Kidney (tissue), 14 donors: Measurements from ENCODE around the gene CFAP69. TPM values are rescaled to one million over a fixed set of nuclear protein-coding genes. Genes with fewer than 3 reads are reported as not detected.

ENCODE experiments used
- DNase-seq, 5 donors: peaks; one replicate each; pipeline ENCODE4 v3.0.0-alpha.2; 2013 to 2020
- FAIRE-seq: peaks from 2 replicates; lab custom pipeline; 2012; peaks lifted over from hg19 to GRCh38; lab: Jason Lieb, UNC
- H3K27ac ChIP-seq, 2 donors: one replicate each; pipeline ENCODE4 v1.7.0; 2013; ENCODE audit warnings: low read depth in 2 of 2, low read length in 2 of 2, inconsistent platforms in 1 of 2
- H3K27me3 ChIP-seq: one replicate; pipeline ENCODE4 v1.7.1; 2013; ENCODE audit warnings: low read length, inconsistent platforms; ENCODE audit not compliant: control insufficient read depth, insufficient read depth
- H3K36me3 ChIP-seq, 3 donors: one replicate each; pipeline versions ENCODE4 v1.7.0 to v1.7.1; 2013; ENCODE audit warnings: low read length in 3 of 3, control low read depth in 1 of 3, inconsistent platforms in 1 of 3; ENCODE audit not compliant: insufficient read depth in 3 of 3, control insufficient read depth in 2 of 3
- H3K4me1 ChIP-seq, 3 donors: one replicate each; pipeline versions ENCODE4 v1.7.0 to v1.7.1; 2013; ENCODE audit warnings: low read length in 3 of 3, inconsistent platforms in 1 of 3, low read depth in 1 of 3; ENCODE audit not compliant: control insufficient read depth in 2 of 3, insufficient read depth in 2 of 3
- H3K4me3 ChIP-seq, 3 donors: one replicate each; pipeline versions ENCODE4 v1.7.0 to v1.8.1; 2013; ENCODE audit warnings: low read length in 3 of 3, control low read depth in 1 of 3, inconsistent platforms in 1 of 3
- H3K9ac ChIP-seq, 3 donors: one replicate each; pipeline versions ENCODE4 v1.7.0 to v1.7.1; 2013; ENCODE audit warnings: low read length in 3 of 3, control low read depth in 1 of 3, inconsistent platforms in 1 of 3
- H3K9me3 ChIP-seq, 3 donors: one replicate each; pipeline versions ENCODE4 v1.7.0 to v1.7.1; 2013; ENCODE audit warnings: low read length in 3 of 3, control low read depth in 1 of 3, inconsistent platforms in 1 of 3; ENCODE audit not compliant: control insufficient read depth in 2 of 3, insufficient read depth in 1 of 3
- intact Hi-C: fragments of 100-400 bp; cut with DNase I; formaldehyde crosslinking; loops from one replicate; pipeline ENCODE4 v1.11.1; 2022
- polyA plus RNA-seq: library from polyadenylated mRNA; stranded (reverse); fragments of 350-450 nt; fragmentation: Illumina TruSeq; extraction: RNeasy Lipid Tissue Mini Kit (QIAGEN cat#74804); gene quantifications from one replicate; pipeline ENCODE4 v1.2.3, GENCODE V29; 2014; ENCODE audit warnings: low read depth, low replicate concordance; ENCODE audit not compliant: insufficient read depth
- total RNA-seq: library from RNA; stranded (reverse); fragmentation: NEBNext Ultra II Directional; extraction: Animal tissue kit (Norgen Biotek cat#: 25700); gene quantifications from one replicate; pipeline ENCODE4 v1.2.1, GENCODE V29; 2021
- TF ChIP-seq, protein P1 (sequence below): IDR thresholded peaks from 3 replicates; pipeline ENCODE4 v1.5.1; 2012; ENCODE audit warnings: mild to moderate bottlenecking, moderate library complexity, borderline replicate concordance; ENCODE audit not compliant: insufficient read depth; ENCODE audit errors: extremely low read depth
- donor health status: control.
- donor health status: control.
- donor health status: control.
- donor health status: control.
- donor health status: control.
- donor health status: DM: yes; HTN: yes; CAD: no.
- donor health status: Normal renal cell carcinoma (clear cell type).

CFAP69 gene
- total and polyA plus RNA-seq, 2 donors from 2014 or later: 9.2 to 13.2 TPM

DNA sequence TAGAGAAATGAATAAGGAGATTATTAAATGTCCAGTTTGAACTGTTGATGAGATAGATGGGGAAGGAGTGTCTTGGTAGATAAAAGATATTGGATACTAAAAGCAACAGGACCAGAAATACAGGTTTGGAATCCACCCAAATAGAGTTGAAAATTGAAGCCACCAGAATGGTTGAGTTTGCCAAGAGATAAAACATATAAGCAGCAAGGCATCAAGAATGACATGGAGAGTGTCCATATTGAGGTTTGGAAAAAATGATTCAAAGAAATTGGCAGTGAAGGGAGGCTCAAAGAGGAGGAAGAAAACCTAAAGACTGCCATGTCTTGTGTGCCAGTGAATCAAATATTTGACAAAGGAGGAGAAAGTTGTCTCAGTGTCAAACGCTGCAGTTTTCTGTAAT, 24.2 kb downstream of the CFAP69 start:
- no peaks in the 10 kb centered on the region for H3K9me3 ChIP-seq
- H3K4me1 ChIP-seq: peaks cover 0 to 6% (median 0%) of the 10 kb centered on the region in 3 donors
- no peaks in the 10 kb centered on the region for H3K27me3 ChIP-seq
- intact Hi-C loops: no loop called here
- DNase-seq (no peak), FAIRE-seq (no peak)
- no peak overlapping the region for H3K4me3 ChIP-seq
- H3K36me3 ChIP-seq: no peaks in the 10 kb centered on the region
- no peak overlapping the region for H3K9ac ChIP-seq
- H3K27ac ChIP-seq: no peak overlapping the region
- TF ChIP-seq, protein P1, sequence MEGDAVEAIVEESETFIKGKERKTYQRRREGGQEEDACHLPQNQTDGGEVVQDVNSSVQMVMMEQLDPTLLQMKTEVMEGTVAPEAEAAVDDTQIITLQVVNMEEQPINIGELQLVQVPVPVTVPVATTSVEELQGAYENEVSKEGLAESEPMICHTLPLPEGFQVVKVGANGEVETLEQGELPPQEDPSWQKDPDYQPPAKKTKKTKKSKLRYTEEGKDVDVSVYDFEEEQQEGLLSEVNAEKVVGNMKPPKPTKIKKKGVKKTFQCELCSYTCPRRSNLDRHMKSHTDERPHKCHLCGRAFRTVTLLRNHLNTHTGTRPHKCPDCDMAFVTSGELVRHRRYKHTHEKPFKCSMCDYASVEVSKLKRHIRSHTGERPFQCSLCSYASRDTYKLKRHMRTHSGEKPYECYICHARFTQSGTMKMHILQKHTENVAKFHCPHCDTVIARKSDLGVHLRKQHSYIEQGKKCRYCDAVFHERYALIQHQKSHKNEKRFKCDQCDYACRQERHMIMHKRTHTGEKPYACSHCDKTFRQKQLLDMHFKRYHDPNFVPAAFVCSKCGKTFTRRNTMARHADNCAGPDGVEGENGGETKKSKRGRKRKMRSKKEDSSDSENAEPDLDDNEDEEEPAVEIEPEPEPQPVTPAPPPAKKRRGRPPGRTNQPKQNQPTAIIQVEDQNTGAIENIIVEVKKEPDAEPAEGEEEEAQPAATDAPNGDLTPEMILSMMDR: no peak

DNA sequence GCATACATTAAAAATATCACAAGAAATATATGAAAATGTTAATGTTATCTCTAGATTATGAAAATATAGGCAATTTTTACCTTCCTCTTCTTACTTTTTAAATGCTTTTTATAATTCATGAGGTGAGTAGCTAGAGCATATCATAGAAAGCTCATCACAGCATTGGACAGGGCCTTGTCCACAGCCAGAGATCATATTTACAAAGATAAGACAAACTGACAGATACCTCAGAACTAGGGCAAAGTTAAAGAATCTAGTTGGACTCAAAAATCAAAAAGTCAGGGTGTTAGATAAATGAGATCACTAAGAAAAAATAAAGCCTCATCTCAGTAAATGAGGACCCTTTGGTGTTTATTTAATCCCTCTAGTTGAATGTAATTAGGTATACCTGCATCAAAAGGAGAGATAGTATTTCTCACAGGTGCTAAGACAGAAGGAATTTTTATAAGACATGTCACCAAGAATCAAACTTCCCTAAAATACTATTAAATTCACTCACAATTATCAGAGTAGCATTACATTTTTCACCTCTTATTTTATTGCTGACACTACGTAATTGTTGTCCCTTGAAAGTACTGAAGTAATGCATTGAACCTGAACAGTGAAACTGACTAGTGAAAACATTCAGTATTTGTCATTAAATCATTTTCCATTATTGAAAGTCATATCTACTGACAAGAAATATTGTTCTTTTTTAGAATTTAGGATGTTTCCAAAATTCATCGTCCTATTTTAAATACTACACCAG, 25.6 kb downstream of the CFAP69 start:
- no peak overlapping the region for H3K4me3 ChIP-seq
- no peaks in the 10 kb centered on the region for H3K9me3 ChIP-seq
- H3K4me1 ChIP-seq: peaks cover 0 to 6% (median 0%) of the 10 kb centered on the region in 3 donors
- no peaks in the 10 kb centered on the region for H3K36me3 ChIP-seq
- H3K27ac ChIP-seq: no peak overlapping the region
- no peaks in the 10 kb centered on the region for H3K27me3 ChIP-seq
- no peak for FAIRE-seq
- intact Hi-C loops: no loop called here
- H3K9ac ChIP-seq: no peak overlapping the region
- TF ChIP-seq, protein P1: no peak
- DNase-seq: no peak

DNA sequence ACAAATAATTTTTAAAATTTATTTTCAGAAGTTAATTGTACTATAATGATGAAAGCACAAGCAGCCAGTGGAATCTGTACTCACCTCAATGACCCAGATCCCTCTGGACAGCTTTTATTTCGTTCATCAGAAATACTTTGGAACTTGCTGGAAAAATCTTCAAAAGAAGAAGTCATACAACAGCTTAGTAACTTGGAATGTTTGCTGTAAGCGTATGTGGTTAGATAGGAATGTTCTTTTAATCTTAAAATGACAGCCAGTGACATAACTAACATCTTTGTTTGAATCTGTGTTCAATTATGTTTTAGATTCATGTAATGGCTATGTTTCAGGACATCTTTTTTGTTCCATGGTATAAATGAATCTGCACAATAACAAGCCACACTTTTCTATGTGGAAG, 26.8 kb downstream of the CFAP69 start:
- TF ChIP-seq, protein P1: no peak
- Histone ChIP-seq H3K4me1 (peaks cover 0 to 6% (median 0%) of the 10 kb centered on the region in 3 donors), H3K9ac (no peak overlapping the region), H3K27ac (no peak overlapping the region), H3K9me3 (no peaks in the 10 kb centered on the region), H3K36me3 (no peaks in the 10 kb centered on the region), H3K4me3 (no peak overlapping the region), H3K27me3 (no peaks in the 10 kb centered on the region)
- no peak for DNase-seq
- no peak for FAIRE-seq
- intact Hi-C loops: no loop called here
